IPS-15b (cell line): ENCODE data around the gene ROCK2.
"Not testable (repeated sequence)": the region's sequence is repeated elsewhere in the genome, so short reads cannot be mapped to it uniquely, and the experiment has no call there.

Source experiments
- H3K27me3 ChIP-seq: one replicate; pipeline ENCODE4 v1.6.1; 2013; ENCODE audit warnings: low read length; ENCODE audit not compliant: control insufficient read depth, insufficient read depth
- H3K36me3 ChIP-seq: one replicate; pipeline ENCODE4 v1.6.1; 2013; ENCODE audit warnings: low read length; ENCODE audit not compliant: control insufficient read depth, insufficient read depth
- H3K4me1 ChIP-seq: one replicate; pipeline ENCODE4 v1.6.1; 2013; ENCODE audit warnings: mild to moderate bottlenecking, low read length; ENCODE audit not compliant: control insufficient read depth, insufficient read depth
- H3K4me3 ChIP-seq: one replicate; pipeline ENCODE4 v1.5.1; 2013; ENCODE audit warnings: low read depth, low read length
- H3K9ac ChIP-seq: one replicate; pipeline ENCODE4 v1.6.1; 2013; ENCODE audit warnings: low read depth, mild to moderate bottlenecking, low read length
- H3K9me3 ChIP-seq: one replicate; pipeline ENCODE4 v1.6.1; 2013; ENCODE audit warnings: mild to moderate bottlenecking, low read length; ENCODE audit not compliant: control insufficient read depth, insufficient read depth

ROCK2 gene

DNA sequence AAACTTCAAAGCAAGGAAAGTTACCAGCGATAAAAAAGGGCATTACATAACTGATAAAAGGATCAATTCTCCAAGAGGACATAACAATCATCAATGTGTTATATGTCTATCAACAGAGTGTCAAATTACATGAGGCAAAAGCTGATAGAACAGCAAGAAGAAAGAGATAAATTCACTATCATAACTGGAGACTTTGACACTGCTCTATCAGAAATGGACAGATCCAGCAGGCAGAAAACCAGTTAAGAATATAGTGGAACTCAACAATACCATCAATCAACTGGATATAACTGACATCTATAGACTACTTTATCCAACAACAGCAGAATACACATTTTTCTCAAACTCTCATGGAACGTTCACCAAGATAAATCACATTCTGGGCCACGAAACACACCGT, 65.0 kb downstream of the ROCK2 start:
- H3K4me3 ChIP-seq = no peak overlapping the region
- H3K9me3 ChIP-seq = peaks cover 5% of the 10 kb centered on the region
- no peaks in the 10 kb centered on the region for H3K36me3 ChIP-seq
- H3K4me1 ChIP-seq = no peaks in the 10 kb centered on the region
- H3K27me3 ChIP-seq = no peaks in the 10 kb centered on the region
- H3K9ac ChIP-seq = no peak overlapping the region

DNA sequence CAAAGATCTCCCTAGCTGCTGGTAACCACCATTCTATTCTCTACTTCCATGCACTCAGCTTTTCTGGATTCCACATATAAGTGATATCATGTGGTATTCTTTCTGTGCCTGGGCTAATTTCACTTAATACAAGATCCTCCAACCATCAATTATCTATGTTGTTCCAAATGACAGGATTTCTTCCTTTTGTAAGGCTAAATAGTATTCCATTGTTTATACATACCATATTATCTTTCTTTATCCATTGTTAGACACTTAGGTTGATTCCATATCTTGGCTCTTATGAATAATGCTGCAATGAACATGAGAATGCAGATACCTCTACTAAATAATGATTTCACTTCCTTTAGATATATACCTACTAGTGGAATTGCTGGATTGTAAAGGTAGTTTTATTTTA, 66.2 kb downstream of the ROCK2 start:
- H3K36me3 ChIP-seq = no peaks in the 10 kb centered on the region

GRCh38 chr2:11275910-11276309, 68.5 kb downstream of the ROCK2 start:
- Histone ChIP-seq H3K4me3 (no peak overlapping the region), H3K36me3 (no peaks in the 10 kb centered on the region), H3K9ac (no peak overlapping the region)

More for the DNA sequence above, 66.2 kb downstream of the ROCK2 start:
- no peaks in the 10 kb centered on the region for H3K27me3 ChIP-seq
- no peak overlapping the region for H3K9ac ChIP-seq
- no peak overlapping the region for H3K4me3 ChIP-seq
- H3K9me3 ChIP-seq = no peaks in the 10 kb centered on the region
- H3K4me1 ChIP-seq = no peaks in the 10 kb centered on the region

DNA sequence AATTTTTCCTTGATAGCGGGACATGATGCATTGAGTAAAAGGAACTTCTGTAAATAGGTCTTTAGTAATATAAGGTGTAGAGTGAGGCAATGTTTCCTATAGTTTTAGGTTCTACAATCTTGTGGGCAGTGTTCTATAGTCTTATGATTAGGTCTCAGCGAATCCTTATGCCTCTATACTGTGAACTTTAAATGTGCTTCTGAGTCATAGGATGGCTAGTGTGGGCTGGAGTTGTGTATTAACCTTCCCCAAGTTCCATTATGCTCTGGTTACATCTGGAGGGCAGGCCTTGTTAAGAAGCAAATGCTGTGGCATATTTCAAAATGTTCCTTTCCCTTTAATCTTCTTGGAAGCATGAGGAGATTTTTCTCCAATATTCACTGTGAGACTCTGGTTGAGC, 73.5 kb downstream of the ROCK2 start:
- no peak overlapping the region for H3K4me3 ChIP-seq
- H3K4me1 ChIP-seq = no peaks in the 10 kb centered on the region
- no peaks in the 10 kb centered on the region for H3K36me3 ChIP-seq

More at GRCh38 chr2:11275910-11276309, 68.5 kb downstream of the ROCK2 start:
- H3K4me1 ChIP-seq = no peaks in the 10 kb centered on the region
- H3K9me3 ChIP-seq = no peaks in the 10 kb centered on the region
- no peaks in the 10 kb centered on the region for H3K27me3 ChIP-seq

DNA sequence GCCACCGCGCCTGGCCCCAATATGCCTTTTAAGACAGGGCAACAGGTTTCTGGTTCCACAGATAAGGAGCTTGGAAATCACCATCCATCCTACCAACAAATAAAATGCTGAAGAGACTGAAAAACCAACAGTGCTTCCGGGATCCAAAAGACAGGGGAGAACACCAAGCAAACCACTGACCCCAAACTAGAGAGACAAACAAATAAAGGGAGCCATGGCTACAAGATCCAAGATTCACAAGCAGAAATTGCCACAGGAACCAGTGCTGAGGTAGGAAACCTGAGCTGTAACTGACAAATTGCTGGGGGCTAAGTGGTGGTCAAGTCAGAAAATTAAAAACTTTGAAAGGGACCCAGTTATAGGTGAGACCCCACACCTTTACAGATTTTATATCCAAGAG, 76.5 kb downstream of the ROCK2 start:
- no peaks in the 10 kb centered on the region for H3K27me3 ChIP-seq

More for the DNA sequence above, 73.5 kb downstream of the ROCK2 start:
- Histone ChIP-seq H3K27me3 (no peaks in the 10 kb centered on the region), H3K9me3 (no peaks in the 10 kb centered on the region), H3K9ac (no peak overlapping the region)

DNA sequence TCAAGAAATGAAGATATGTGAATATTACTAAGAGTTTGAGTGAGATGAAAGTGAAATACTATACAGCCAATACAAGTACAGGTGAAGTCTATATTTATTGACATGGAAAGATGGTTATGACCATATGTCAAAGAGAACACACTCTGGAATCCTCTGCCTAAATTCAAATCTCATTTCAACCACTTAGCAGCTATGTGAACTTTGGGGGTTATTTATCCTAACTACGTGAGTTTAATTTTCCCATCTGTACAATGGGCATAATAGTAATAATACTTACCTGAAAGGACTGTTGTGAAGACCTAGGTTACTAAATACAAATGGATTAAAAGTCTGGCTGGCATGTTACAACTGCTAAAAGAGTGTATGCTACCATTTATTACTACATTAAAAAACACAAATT, 79.6 kb downstream of the ROCK2 start:
- H3K4me3 ChIP-seq = no peak overlapping the region
- no peaks in the 10 kb centered on the region for H3K9me3 ChIP-seq
- H3K9ac ChIP-seq = no peak overlapping the region
- H3K4me1 ChIP-seq = no peaks in the 10 kb centered on the region
- no peaks in the 10 kb centered on the region for H3K36me3 ChIP-seq
- no peaks in the 10 kb centered on the region for H3K27me3 ChIP-seq

More for the DNA sequence above, 76.5 kb downstream of the ROCK2 start:
- no peaks in the 10 kb centered on the region for H3K36me3 ChIP-seq
- no peak overlapping the region for H3K9ac ChIP-seq
- no peak overlapping the region for H3K4me3 ChIP-seq
- no peaks in the 10 kb centered on the region for H3K4me1 ChIP-seq
- H3K9me3 ChIP-seq = no peaks in the 10 kb centered on the region

- H3K36me3 ChIP-seq = no peaks in the 10 kb centered on the region
- H3K27me3 ChIP-seq = no peaks in the 10 kb centered on the region
- H3K4me1 ChIP-seq = no peaks in the 10 kb centered on the region
- H3K9ac ChIP-seq = no peak overlapping the region
- no peak overlapping the region for H3K4me3 ChIP-seq
- H3K9me3 ChIP-seq = no peaks in the 10 kb centered on the region
Measured at GRCh38 chr2:11264007-11264406, 80.4 kb downstream of the ROCK2 start.

DNA sequence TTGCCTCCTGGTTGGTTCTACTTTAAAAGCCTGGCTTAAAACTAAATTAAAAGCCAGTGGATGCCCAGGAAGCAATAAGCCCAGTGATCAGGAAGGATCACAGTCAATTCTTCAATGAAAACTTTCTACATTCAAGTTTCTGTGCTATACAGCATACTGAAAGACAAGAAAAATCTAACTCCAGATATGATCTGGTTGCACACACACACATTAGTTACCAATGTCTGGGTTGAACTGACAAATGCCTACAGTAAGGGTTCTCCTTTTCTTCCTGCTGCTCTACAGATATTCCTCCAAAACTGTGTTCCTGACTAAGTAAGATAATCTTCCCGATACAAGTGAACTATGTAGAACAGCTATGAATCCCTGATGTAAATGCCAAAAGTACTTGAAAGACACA, 81.3 kb downstream of the ROCK2 start:
- Histone ChIP-seq H3K9me3 (no peaks in the 10 kb centered on the region), H3K27me3 (no peaks in the 10 kb centered on the region)

DNA sequence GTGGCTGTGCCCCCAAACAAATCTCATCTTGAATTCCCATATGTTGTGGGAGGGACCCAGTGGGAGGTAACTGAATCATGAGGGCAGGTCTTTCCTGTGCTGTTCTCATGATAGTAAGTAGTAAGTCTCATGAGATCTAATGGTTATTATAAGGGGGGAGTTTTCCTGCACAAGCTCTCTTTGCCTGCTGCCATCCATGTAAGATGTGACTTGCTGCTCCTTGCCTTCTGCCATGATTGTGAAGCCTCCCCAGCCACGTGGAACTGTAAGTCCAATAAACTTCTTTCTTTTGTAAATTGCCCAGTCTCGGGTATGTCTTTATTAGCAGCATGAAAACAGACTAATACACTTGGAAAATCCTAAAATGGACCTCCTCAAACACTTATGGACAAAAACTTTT, 82.0 kb downstream of the ROCK2 start:
- not testable (repeated sequence) for H3K36me3 ChIP-seq, H3K27me3 ChIP-seq, H3K4me1 ChIP-seq, H3K9ac ChIP-seq, H3K4me3 ChIP-seq, H3K9me3 ChIP-seq

More for the DNA sequence above, 81.3 kb downstream of the ROCK2 start:
- Histone ChIP-seq H3K4me3 (no peak overlapping the region), H3K4me1 (no peaks in the 10 kb centered on the region), H3K36me3 (no peaks in the 10 kb centered on the region), H3K9ac (no peak overlapping the region)

GRCh38 chr2:11261564-11261963, 82.9 kb downstream of the ROCK2 start:
- not testable (repeated sequence) for H3K4me3 ChIP-seq

GRCh38 chr2:11260979-11261378, 83.5 kb downstream of the ROCK2 start:
- Histone ChIP-seq H3K9ac (no peak overlapping the region), H3K9me3 (no peaks in the 10 kb centered on the region), H3K4me3 (no peak overlapping the region), H3K4me1 (no peaks in the 10 kb centered on the region), H3K36me3 (no peaks in the 10 kb centered on the region), H3K27me3 (no peaks in the 10 kb centered on the region)

More at GRCh38 chr2:11261564-11261963, 82.9 kb downstream of the ROCK2 start:
- H3K9ac ChIP-seq, H3K4me1 ChIP-seq, H3K27me3 ChIP-seq, H3K9me3 ChIP-seq, H3K36me3 ChIP-seq: not testable (repeated sequence)

DNA sequence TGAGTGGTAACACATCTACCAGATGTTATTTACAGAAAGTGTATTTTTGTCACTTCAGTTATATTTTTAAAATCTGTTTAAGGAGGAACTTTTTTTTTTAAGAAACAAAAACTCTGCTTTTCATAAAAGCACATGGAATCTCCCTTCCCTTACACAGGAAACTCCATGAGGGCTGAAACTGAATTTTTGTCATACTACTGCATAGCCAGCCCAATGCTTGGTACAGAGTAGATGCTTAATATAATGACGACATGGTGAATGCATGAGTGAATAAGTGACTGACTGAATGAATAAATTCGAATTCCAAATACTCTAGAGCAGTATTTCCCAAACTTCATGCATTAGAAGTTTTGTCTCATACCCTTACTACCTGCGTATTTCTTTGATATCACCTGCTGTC, 86.5 kb downstream of the ROCK2 start:
- no peaks in the 10 kb centered on the region for H3K9me3 ChIP-seq
- no peaks in the 10 kb centered on the region for H3K36me3 ChIP-seq
- no peak overlapping the region for H3K4me3 ChIP-seq
- no peaks in the 10 kb centered on the region for H3K4me1 ChIP-seq
- no peak overlapping the region for H3K9ac ChIP-seq
- H3K27me3 ChIP-seq = no peaks in the 10 kb centered on the region

GRCh38 chr2:11257078-11257477, 87.4 kb downstream of the ROCK2 start:
- no peaks in the 10 kb centered on the region for H3K36me3 ChIP-seq
- no peak overlapping the region for H3K9ac ChIP-seq
- no peak overlapping the region for H3K4me3 ChIP-seq
- no peaks in the 10 kb centered on the region for H3K9me3 ChIP-seq
- H3K4me1 ChIP-seq = no peaks in the 10 kb centered on the region
- H3K27me3 ChIP-seq = no peaks in the 10 kb centered on the region
